ENCODE measurements around the gene OR10A2.
"Not testable (repeated sequence)": the region's sequence is repeated elsewhere in the genome, so short reads cannot be mapped to it uniquely, and the experiment has no call there.

OR10A2 gene

GRCh38 chr11:6850526-6850925 is 12.3 kb upstream of the OR10A2 start:
- DNase-seq (ENCODE audit: low read depth, low spot score): no peak
- no peak for TF ChIP-seq CTCF (IDR thresholded peaks at IDR 0.05; ENCODE audit: low read depth, low read length)
- H3K4me3 ChIP-seq (ENCODE audit: low read depth, low read length): no peak overlapping the region
- in situ Hi-C loops (cut with HindIII; ENCODE audit: low sequenced_read_pairs): no loop called here

GRCh38 chr11:6854801-6855200 is 8.1 kb upstream of the OR10A2 start:
- DNase-seq (ENCODE audit: low read depth, low spot score); in situ Hi-C loops (cut with HindIII; ENCODE audit: low sequenced_read_pairs); H3K4me3 ChIP-seq (ENCODE audit: low read depth, low read length): not testable (repeated sequence)

GRCh38 chr11:6855971-6856541 is 6.8 kb upstream of the OR10A2 start:
- in situ Hi-C loops (cut with HindIII; ENCODE audit: low sequenced_read_pairs): no loop called here
- H3K4me3 ChIP-seq (ENCODE audit: low read depth, low read length): no peak overlapping the region
- peak; percentile 8 for DNase-seq (ENCODE audit: low read depth, low spot score)
- TF ChIP-seq CTCF (IDR thresholded peaks at IDR 0.05; ENCODE audit: low read depth, low read length): no peak

- H3K4me3 ChIP-seq (ENCODE audit: low read depth, low read length): no peak overlapping the region
- no peak for DNase-seq (ENCODE audit: low read depth, low spot score)
- no peak for TF ChIP-seq CTCF (IDR thresholded peaks at IDR 0.05; ENCODE audit: low read depth, low read length)
- in situ Hi-C loops (cut with HindIII; ENCODE audit: low sequenced_read_pairs): no loop called here
Observed at GRCh38 chr11:6856871-6857270, 6.0 kb upstream of the OR10A2 start.

GRCh38 chr11:6864438-6864837 is 1.6 kb downstream of the OR10A2 start:
- no peak for TF ChIP-seq CTCF (IDR thresholded peaks at IDR 0.05; ENCODE audit: low read depth, low read length)
- DNase-seq (ENCODE audit: low read depth, low spot score): no peak
- H3K4me3 ChIP-seq (ENCODE audit: low read depth, low read length): no peak overlapping the region
- in situ Hi-C loops (cut with HindIII; ENCODE audit: low sequenced_read_pairs): no loop called here

- no peak for DNase-seq (ENCODE audit: low read depth, low spot score)
- in situ Hi-C loops (cut with HindIII; ENCODE audit: low sequenced_read_pairs): no loop called here
- no peak for TF ChIP-seq CTCF (IDR thresholded peaks at IDR 0.05; ENCODE audit: low read depth, low read length)
- H3K4me3 ChIP-seq (ENCODE audit: low read depth, low read length): no peak overlapping the region
Observed at GRCh38 chr11:6871278-6871677, 8.4 kb downstream of the OR10A2 start.

- no peak for TF ChIP-seq CTCF (IDR thresholded peaks at IDR 0.05; ENCODE audit: low read depth, low read length)
- in situ Hi-C loops (cut with HindIII; ENCODE audit: low sequenced_read_pairs): no loop called here
- no peak for DNase-seq (ENCODE audit: low read depth, low spot score)
- H3K4me3 ChIP-seq (ENCODE audit: low read depth, low read length): no peak overlapping the region
Observed at GRCh38 chr11:6875761-6876160, 12.9 kb downstream of the OR10A2 start.
